Measurements from ENCODE around the gene NTMT1. TPM values are rescaled to one million over a fixed set of nuclear protein-coding genes. Genes with fewer than 3 reads are reported as not detected.

Gene NTMT1
- total RNA-seq, 3 donors from 2014 or later = 17.8 to 31.1 (median 27.4) TPM

DNA sequence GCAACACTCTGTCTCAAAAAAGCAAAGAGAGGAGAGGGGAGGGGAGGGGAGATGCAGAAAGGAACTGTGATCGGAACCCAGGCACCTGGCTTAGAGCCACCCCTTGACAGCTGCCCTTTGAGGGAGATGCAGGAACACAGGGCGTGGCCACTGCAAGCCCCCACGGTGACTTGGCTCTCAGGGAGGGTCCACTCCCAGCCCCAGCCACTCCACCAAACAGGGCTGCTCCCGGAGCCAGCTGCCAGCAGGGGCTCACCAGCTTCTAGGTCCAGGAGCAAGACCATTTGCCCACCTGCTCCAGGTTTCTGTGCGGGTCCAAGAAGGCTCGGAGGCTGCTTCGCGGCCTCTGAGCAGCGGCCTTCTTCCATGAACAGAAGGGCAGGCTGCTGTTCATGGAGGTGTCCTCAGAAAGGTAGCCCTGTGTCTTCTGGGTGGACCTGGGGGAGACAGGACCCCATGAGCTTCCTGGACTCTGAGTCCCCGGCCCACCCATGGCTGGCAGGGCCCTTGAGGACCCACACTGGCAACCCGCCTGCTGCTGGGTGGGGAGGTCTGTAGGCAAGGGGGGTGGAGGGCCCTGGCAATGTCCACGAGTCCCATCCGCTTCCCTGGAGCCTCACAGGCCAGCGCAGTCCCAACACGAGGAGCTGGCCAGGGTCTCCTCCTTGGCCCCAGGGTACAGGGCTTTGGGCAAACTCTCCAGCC lies 13.0 kb upstream of the NTMT1 start:
- intact Hi-C loops (cut with DNase I; ENCODE audit: low total_unique reads) = no loop called here
- no peaks in the 10 kb centered on the region for H3K27me3 ChIP-seq
- H3K36me3 ChIP-seq = no peaks in the 10 kb centered on the region
- H3K4me3 ChIP-seq = no peak overlapping the region
- no peaks in the 10 kb centered on the region for H3K9me3 ChIP-seq
- TF ChIP-seq, protein P1, sequence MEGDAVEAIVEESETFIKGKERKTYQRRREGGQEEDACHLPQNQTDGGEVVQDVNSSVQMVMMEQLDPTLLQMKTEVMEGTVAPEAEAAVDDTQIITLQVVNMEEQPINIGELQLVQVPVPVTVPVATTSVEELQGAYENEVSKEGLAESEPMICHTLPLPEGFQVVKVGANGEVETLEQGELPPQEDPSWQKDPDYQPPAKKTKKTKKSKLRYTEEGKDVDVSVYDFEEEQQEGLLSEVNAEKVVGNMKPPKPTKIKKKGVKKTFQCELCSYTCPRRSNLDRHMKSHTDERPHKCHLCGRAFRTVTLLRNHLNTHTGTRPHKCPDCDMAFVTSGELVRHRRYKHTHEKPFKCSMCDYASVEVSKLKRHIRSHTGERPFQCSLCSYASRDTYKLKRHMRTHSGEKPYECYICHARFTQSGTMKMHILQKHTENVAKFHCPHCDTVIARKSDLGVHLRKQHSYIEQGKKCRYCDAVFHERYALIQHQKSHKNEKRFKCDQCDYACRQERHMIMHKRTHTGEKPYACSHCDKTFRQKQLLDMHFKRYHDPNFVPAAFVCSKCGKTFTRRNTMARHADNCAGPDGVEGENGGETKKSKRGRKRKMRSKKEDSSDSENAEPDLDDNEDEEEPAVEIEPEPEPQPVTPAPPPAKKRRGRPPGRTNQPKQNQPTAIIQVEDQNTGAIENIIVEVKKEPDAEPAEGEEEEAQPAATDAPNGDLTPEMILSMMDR (IDR thresholded peaks at IDR 0.05) = no peak
- TF ChIP-seq POLR2A (IDR thresholded peaks at IDR 0.05) = no peak
- TF ChIP-seq POLR2AphosphoS5 (IDR thresholded peaks at IDR 0.05) = no peak
- H3K4me1 ChIP-seq = peaks cover 9 to 12% of the 10 kb centered on the region in 2 donors
- peak overlapping the region; percentile 40 to 48 for H3K27ac ChIP-seq
- DNase-seq (ENCODE audit: low spot score in 2 of 2) = no peak

DNA sequence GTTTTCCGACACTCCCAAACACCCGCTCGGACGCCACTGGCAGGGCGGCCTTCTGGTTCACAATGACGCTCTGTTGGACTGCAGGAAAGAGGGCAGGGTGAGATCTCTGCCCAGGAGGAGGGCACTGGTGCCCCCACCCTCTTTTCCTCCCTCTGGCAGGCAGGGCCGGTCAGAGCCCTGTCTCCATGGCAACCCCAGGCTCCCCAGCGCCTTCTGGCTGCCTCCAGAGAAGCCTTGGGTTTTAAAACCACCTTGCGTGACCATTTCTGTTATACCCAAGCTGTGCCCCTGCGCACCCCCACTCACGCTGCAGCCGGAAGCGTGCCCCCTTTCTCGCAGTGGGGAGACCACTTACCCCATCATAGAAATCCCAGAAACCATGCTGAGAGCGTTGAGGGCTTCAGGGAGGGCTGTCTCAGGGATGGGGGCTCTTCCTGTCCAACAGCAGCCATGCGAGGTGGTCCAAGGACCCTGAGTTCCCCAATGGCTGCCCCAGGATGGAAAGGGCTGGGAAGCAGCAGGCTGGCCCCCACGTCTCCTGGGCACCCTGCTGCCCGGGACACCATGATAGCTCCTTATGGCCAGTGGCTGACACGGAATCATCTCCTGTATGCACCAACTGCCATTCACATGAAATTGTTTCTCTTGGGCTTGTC lies 12.3 kb upstream of the NTMT1 start:
- no peaks in the 10 kb centered on the region for H3K9me3 ChIP-seq
- DNase-seq (ENCODE audit: low spot score in 2 of 2) = no peak
- peak overlapping the region; percentile 40 to 48 for H3K27ac ChIP-seq
- intact Hi-C loops (cut with DNase I; ENCODE audit: low total_unique reads) = no loop called here
- H3K27me3 ChIP-seq = no peaks in the 10 kb centered on the region
- peaks cover 7 to 12% of the 10 kb centered on the region in 2 donors for H3K4me1 ChIP-seq
- no peak overlapping the region for H3K4me3 ChIP-seq
- no peaks in the 10 kb centered on the region for H3K36me3 ChIP-seq
- TF ChIP-seq POLR2A (IDR thresholded peaks at IDR 0.05) (no peak), POLR2AphosphoS5 (IDR thresholded peaks at IDR 0.05) (no peak)
- TF ChIP-seq, protein P1 (IDR thresholded peaks at IDR 0.05) = no peak

DNA sequence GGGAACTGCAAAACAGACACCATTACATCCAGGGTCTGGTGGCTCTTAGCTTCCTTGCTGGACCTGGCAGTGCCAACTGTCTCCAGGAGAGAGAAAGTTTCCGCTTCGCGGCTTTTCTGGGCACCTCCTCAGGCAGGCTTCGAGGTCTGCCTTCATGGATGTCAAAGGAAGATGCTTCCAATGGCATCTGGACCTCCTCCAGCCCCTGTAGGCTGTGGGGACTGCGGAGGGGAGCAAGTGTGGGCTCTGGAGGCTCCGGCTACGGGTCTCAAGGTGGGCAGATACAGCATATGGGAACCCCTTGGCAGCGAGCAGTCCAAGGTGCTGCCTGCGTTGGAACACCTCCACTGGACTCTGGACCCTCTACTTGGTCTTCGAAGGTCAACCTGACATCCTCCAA lies 11.0 kb upstream of the NTMT1 start:
- DNase-seq (ENCODE audit: low spot score in 2 of 2) = no peak
- TF ChIP-seq POLR2A (IDR thresholded peaks at IDR 0.05) = no peak
- TF ChIP-seq, protein P1 (IDR thresholded peaks at IDR 0.05) = no peak

DNA sequence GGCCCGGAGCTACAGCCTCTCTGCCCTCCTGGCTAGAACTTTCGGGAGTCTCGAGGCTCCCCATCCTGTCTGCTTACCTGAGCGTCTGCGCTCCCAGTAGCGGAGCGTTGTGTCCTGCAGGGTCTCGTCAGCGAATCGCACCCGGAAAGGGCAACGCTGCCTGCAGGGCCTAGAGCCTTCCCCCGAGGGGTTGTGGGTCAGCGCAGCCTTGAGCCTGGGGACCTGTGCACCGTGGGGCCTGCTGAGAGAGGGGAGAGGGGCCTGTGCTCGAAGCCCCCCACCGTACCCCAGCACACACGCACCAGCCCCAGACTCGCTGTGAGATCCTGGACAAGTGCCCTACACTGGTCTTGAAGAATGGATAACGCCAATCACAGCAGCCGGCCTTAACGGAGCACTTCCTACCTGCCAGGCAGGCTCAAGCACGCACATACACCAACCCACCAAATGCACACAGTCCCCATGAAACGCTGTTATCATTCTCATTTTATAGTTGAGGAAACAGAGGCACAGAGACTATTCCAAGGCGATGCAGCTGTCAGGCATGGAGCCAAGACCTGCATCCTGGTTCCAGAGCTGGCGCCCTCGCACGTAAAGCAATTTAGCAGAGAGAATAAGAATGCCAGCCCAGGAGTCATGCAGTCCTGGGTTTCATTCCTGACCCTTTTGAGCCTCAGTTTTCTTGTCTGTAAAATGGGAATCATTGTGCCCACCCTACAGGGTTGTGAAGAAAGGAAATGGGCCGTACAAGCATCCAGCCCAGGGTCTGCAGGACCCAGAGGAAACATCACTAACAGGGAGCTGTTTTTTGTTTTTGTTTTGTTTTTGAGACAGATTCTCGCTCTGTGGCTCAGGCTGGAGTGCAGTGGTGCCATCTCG lies 10.3 kb upstream of the NTMT1 start:
- Histone ChIP-seq H3K9me3 (no peaks in the 10 kb centered on the region), H3K27me3 (no peaks in the 10 kb centered on the region), H3K36me3 (no peaks in the 10 kb centered on the region), H3K27ac (no peak overlapping the region), H3K4me1 (peaks cover 4 to 6% of the 10 kb centered on the region in 2 donors), H3K4me3 (no peak overlapping the region)
- no peak for DNase-seq (ENCODE audit: low spot score in 2 of 2)
- TF ChIP-seq POLR2A (IDR thresholded peaks at IDR 0.05) = no peak
- TF ChIP-seq, protein P1 (IDR thresholded peaks at IDR 0.05) = no peak
- no peak for TF ChIP-seq POLR2AphosphoS5 (IDR thresholded peaks at IDR 0.05)
- intact Hi-C loops (cut with DNase I; ENCODE audit: low total_unique reads) = no loop called here

More for the DNA sequence above, 11.0 kb upstream of the NTMT1 start:
- H3K9me3 ChIP-seq = no peaks in the 10 kb centered on the region
- intact Hi-C loops (cut with DNase I; ENCODE audit: low total_unique reads) = no loop called here
- H3K4me1 ChIP-seq = peaks cover 6 to 7% of the 10 kb centered on the region in 2 donors
- no peak overlapping the region for H3K4me3 ChIP-seq
- no peaks in the 10 kb centered on the region for H3K36me3 ChIP-seq
- no peak overlapping the region for H3K27ac ChIP-seq
- no peaks in the 10 kb centered on the region for H3K27me3 ChIP-seq
